Measurements from ENCODE around the gene HMCN1.
A peak's percentile ranks its signal among the peaks of the same experiment; 100 is the strongest.

The HMCN1 gene

GRCh38 chr1:186125511-186125910 lies 391.3 kb downstream of the HMCN1 start:
- TF ChIP-seq, protein P1, sequence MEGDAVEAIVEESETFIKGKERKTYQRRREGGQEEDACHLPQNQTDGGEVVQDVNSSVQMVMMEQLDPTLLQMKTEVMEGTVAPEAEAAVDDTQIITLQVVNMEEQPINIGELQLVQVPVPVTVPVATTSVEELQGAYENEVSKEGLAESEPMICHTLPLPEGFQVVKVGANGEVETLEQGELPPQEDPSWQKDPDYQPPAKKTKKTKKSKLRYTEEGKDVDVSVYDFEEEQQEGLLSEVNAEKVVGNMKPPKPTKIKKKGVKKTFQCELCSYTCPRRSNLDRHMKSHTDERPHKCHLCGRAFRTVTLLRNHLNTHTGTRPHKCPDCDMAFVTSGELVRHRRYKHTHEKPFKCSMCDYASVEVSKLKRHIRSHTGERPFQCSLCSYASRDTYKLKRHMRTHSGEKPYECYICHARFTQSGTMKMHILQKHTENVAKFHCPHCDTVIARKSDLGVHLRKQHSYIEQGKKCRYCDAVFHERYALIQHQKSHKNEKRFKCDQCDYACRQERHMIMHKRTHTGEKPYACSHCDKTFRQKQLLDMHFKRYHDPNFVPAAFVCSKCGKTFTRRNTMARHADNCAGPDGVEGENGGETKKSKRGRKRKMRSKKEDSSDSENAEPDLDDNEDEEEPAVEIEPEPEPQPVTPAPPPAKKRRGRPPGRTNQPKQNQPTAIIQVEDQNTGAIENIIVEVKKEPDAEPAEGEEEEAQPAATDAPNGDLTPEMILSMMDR (IDR thresholded peaks at IDR 0.05; ENCODE audit: low read depth, low read length), result no peak
- DNase-seq (ENCODE audit: extremely low read depth, low read depth), result no peak

GRCh38 chr1:186129758-186130157 lies 395.6 kb downstream of the HMCN1 start:
- DNase-seq (ENCODE audit: extremely low read depth, low read depth), result no peak
- TF ChIP-seq, protein P1 (IDR thresholded peaks at IDR 0.05; ENCODE audit: low read depth, low read length), result no peak

DNA sequence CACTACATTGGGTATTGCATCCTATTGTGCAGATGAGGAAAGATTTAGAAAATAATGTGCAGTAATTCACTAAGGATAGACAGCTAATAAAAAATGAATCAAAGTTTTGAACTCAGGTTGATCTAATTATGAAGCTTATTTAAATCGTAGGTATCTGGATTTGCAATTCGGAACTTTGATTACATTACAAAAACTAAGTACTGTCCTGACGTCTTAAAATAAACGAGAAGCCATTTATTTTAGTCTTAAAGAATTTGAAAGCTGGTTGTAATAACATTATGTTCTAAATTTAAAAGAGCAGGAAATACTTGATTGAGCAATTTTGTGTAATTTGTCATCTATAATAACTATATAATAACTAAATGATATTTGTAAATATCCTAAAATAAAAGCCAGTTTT lies 404.9 kb downstream of the HMCN1 start:
- DNase-seq (ENCODE audit: extremely low read depth, low read depth), result no peak
- TF ChIP-seq, protein P1 (IDR thresholded peaks at IDR 0.05; ENCODE audit: low read depth, low read length), result no peak

DNA sequence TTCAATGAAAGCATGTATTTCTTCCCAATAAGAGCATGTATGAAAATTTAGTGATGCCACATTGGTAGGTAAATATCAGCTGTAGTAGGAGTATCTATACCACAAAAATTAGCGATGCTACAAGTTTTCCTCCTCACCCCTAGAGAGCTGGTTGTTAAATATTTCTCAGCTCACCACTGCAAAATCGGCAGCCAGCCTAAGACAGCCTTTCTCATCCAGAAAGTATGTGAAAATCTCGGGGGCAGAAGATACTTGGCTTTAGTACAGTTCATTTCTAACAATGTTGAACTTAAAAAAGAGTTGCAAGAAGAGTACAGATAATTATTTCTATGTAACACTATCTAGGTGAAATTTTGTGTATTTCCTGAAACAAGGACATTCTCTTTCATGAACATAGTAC lies 405.5 kb downstream of the HMCN1 start:
- TF ChIP-seq, protein P1 (IDR thresholded peaks at IDR 0.05; ENCODE audit: low read depth, low read length), result no peak

DNA sequence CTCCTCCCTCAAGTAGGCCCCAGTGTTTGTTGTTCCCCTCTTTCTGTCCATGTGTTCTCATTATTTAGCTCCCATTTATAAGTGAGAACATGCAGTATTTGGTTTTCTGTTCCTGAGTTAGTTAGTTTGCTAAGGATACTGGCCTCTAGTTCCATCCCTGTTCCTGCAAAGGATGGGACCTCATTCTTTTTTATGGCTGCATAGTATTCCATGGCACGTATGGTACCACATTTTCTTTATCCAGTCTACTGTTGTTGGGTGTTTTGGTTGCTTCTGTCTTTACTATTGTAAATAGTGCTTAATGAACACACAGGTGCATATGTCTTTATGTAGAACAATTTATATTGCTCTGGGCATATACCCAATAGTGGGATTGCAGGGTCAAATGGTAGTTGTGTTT lies 408.0 kb downstream of the HMCN1 start:
- no peak for DNase-seq (ENCODE audit: extremely low read depth, low read depth)
- TF ChIP-seq, protein P1 (IDR thresholded peaks at IDR 0.05; ENCODE audit: low read depth, low read length), result no peak

More for the DNA sequence above, 405.5 kb downstream of the HMCN1 start:
- peak; percentile 12 for DNase-seq (ENCODE audit: extremely low read depth, low read depth)

GRCh38 chr1:186142916-186143315 lies 408.7 kb downstream of the HMCN1 start:
- DNase-seq (ENCODE audit: extremely low read depth, low read depth), result no peak
- TF ChIP-seq, protein P1 (IDR thresholded peaks at IDR 0.05; ENCODE audit: low read depth, low read length), result no peak

DNA sequence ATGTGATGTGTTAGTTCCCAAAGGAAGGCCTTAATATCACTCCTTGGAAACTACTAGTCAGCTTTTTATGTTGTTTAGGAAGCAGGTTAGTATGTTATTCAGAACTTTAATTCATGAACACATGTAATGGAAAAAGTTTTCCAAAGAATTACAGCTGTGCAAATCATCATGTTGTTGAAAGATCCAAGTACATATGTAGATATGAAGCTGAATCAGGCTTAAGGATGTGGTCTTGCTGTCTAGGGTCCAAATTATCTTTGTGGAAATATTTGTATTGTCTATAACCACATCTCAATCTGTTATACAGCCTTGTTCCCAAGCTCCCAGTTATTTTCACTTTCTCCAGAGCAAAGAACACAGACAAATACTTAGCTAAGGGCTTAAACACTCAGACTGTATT lies 409.3 kb downstream of the HMCN1 start:
- TF ChIP-seq, protein P1 (IDR thresholded peaks at IDR 0.05; ENCODE audit: low read depth, low read length), result no peak
- DNase-seq (ENCODE audit: extremely low read depth, low read depth), result no peak
